ENCODE measurements around the gene KLHL42.

DNA sequence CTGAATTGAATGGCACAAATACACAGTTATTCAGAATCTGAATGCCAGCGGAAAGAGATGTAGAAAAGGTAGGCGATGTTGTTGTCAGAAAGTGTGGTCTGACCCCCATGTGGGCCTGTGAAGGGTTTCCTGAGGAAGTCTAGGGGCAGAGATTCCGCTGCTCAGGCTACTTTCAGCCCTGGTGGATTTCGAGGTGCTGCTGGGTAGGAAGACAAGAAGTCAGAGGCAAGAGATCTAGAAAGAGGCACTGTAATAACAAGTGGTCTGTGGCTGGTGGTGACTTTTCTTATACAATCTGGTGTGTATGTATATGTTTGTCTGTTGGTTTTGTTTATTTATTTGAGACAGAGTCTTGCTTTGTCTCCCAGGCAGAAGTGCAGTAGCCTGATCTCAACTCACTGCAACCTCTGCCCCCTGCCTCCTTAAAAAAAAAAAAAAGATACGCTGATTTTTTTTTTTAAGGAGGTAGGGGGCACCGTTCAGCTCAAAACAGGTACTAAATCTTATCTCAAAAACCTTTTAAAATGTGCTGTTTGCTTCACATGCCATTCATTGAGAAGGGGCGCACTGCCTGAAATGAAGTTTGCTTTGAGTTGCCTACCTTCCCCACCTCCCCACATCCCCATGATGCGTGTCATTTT lies 27.1 kb downstream of the KLHL42 start:
- no peak for TF ChIP-seq POLR2A (IDR thresholded peaks at IDR 0.05)
- TF ChIP-seq, protein P1, sequence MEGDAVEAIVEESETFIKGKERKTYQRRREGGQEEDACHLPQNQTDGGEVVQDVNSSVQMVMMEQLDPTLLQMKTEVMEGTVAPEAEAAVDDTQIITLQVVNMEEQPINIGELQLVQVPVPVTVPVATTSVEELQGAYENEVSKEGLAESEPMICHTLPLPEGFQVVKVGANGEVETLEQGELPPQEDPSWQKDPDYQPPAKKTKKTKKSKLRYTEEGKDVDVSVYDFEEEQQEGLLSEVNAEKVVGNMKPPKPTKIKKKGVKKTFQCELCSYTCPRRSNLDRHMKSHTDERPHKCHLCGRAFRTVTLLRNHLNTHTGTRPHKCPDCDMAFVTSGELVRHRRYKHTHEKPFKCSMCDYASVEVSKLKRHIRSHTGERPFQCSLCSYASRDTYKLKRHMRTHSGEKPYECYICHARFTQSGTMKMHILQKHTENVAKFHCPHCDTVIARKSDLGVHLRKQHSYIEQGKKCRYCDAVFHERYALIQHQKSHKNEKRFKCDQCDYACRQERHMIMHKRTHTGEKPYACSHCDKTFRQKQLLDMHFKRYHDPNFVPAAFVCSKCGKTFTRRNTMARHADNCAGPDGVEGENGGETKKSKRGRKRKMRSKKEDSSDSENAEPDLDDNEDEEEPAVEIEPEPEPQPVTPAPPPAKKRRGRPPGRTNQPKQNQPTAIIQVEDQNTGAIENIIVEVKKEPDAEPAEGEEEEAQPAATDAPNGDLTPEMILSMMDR (IDR thresholded peaks at IDR 0.05) = no peak

All from body of pancreas (tissue), 4 donors.